GM19238 (cell line): ENCODE results near the gene ADD1.
"Not testable (repeated sequence)": the region's sequence is repeated elsewhere in the genome, so short reads cannot be mapped to it uniquely, and the experiment has no call there.

Experiments used
- DNase-seq: peaks from one replicate; pipeline ENCODE4 v3.0.0; 2011; ENCODE audit warnings: low spot score; ENCODE audit not compliant: insufficient read length

The ADD1 gene

DNA sequence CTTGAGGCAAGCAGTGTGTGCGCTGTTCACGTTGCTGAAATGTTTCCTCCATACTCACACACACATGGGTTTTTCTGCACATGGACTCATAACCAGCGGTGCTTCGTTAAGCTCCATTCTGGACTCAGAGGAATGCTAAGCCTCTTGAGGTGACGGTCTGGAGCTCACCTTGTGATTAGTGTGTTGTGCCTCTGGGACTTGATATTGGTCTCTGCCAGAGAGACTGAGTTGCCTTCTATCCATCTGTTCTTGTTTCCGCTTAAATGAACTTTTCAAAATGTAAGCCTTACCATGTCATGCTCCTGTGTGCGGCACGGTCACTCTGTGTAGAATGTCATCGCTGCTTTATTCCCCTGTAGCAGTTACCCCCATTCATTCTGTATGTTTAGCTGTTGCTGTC is 42.5 kb downstream of the ADD1 start:
- DNase-seq, result no peak

DNA sequence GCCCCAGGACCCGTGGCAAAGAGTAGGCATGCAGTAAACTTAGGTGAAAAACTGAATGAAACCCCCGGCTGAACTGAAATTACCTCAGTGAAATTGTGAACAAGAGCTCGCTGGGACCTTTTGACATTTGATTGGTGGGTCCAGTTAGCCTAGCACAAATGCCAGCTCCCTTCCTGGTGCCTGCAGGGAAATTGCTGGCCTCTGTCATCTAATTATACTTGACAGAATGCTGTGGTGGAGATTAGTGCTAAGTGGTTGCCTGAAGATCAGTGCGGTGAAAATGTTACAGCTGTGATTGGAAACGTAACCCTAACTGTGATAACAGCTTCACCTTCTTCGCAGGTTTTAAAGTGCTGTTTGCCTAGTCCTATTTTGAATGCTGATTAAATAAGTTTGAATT is 43.0 kb downstream of the ADD1 start:
- DNase-seq, result no peak

DNA sequence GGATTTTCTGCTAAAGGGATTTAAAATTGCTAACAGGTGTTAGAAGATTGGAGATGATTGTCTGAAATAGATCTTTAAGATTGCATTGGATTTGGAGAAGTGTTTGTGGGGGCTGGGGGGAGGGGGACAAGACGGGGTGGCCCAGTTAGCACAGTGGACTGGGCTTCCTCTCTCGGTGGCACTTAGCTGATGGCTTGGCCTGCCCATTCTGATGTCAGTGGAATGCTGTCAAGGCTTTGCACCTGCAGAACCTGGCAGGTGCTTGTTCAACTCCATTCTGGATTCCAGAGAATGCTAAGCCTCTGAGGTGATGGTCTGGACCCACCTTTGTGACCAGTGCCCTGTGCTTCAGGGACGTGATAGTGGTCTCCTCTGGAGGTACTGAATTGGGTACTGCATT is 43.7 kb downstream of the ADD1 start:
- DNase-seq, result no peak

DNA sequence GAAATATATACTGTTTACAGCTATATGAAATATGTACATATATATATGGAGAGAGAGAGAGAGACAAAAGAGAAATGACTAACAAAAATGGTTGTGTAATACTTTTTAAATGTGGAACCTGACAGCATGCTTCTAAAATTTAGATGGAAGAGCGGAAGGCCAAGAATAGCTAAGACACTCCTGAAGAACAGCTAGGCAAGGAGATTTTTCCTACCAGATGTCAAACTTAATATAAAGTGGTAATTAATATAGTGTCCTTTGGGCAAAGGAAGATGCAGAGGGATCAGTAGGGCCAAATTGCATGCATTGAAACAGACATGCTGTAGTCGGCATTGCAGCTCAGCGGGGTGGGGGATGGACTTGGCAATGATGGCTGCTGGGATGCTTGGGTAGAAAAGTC is 45.2 kb downstream of the ADD1 start:
- DNase-seq, result no peak

DNA sequence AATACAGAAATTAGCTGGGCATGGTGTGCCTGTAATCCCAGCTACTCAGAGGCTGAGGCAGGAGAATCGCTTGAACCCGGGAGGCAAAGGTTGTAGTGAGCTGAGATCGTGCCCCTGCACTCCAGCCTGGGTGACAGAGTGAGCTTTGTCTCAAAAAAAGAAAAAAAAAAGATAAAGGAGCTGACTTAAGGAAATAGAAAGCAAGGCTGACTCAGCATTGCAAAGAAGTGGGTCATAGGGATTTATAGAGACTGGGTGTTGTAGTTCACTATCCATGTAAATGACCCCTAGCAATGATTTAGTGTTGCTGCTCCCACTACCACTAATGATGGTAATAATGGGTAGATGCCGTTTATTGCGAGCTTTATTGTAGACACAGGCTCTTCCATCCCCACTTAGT is 47.6 kb downstream of the ADD1 start:
- no peak for DNase-seq

DNA sequence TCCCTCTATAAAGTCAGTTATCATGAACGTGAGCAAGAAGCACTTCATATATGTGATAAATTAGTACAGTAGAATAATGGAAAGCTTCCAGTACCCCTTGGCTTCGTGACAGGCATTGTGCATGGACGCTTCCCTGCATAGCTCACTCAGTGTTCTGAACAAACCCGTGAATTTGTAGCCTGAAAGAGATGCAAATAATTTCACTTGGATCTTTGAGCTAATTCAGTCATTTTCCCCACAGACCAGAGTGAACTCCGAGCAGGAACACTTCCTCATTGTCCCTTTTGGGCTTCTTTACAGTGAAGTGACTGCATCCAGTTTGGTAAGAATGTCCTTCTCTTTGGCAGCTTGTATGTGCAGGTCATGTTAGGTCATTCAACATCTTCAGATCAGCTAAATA is 50.1 kb downstream of the ADD1 start:
- no peak for DNase-seq

DNA sequence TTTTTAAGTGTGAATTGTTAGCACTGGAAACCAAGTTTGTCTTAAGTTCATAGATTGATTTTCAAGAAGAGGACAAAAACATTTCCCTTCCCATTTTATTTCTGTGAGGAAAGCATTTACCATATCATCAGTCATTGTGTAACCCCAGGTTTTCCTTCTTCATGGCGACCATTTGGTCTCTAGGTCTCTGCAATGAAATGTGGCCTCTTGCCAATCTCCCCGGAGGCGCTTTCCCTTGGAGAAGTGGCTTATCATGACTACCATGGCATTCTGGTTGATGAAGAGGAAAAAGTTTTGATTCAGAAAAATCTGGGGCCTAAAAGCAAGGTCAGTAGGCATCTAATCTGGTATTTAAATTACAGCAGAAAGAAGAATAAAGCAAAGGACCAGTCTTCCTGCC is 54.4 kb downstream of the ADD1 start:
- no peak for DNase-seq

DNA sequence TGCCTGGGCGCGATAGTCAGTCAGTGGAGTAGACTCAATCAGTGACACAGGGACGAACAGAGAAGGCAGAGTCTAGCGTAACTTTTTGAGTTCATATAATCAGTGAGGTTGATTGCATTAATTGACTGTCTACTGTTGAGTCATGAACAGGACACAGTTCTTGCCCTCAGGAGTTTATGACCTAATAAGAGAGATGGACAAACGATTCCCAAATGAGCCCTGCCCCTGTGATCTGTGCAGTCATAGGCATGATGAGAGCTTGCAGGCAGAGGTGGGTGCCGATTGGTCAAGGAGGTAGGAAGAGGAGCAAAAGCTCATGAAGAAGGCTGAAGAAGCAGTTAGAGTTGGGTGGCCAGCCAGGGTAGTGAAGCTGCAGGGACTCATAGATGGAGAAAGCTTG is 57.1 kb downstream of the ADD1 start:
- no peak for DNase-seq

DNA sequence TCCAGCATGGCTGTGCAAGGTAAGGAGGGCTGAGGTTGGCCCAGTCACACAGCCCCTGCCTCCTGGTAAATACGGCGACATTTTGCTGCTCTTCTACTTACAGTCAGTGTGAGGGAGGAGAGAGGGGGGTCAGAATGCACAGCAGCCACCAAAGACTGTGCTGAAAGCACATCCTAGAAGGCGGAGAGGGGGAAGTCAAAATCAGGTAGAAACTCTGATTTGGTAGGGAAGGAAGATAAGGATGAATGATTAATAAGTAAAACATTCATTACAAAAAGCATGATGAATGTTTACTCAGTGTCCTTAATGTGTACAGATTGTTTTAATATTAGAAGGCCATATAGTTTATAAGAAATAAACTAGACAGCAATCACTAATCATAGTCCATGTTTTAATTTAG is 57.5 kb downstream of the ADD1 start:
- DNase-seq, result no peak

DNA sequence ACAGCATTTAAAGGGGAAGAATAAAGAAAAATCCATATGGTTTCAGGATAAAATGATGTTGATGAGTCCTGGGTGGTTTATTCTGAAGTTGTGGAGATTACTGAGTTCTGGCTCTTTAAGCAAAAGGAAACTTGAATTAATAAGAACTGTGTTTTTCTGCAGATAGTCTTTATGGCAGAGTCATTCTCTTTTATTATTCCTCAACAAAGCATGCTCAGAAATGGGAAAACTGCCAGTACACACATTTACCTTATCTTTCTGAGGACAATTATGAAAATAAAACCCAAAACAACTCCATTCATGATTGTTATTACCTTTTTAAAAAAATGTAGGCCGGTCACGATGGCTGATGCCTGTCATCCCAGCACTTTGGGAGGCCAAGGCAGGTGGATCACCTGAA is 58.5 kb downstream of the ADD1 start:
- DNase-seq, result no peak

DNA sequence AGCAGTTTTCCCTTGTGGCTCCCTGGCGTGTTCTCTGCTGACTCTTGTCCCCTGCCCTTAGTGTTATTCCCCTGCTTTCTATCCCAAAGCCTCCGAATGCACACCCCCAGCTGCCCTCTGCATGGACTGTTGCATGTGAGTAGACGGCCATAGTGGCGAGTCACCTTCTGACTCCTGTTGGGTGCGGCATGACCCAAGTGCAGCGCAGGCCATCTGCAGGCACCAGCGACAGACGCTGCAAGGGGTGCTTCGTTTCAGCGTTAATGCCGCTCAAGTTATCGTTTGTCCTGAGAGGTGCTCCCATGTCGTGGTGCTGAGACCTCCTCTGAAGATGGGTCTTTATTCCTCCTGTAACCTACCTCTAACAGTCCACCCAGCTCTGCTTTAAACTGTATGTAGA is 61.9 kb downstream of the ADD1 start:
- no peak for DNase-seq

DNA sequence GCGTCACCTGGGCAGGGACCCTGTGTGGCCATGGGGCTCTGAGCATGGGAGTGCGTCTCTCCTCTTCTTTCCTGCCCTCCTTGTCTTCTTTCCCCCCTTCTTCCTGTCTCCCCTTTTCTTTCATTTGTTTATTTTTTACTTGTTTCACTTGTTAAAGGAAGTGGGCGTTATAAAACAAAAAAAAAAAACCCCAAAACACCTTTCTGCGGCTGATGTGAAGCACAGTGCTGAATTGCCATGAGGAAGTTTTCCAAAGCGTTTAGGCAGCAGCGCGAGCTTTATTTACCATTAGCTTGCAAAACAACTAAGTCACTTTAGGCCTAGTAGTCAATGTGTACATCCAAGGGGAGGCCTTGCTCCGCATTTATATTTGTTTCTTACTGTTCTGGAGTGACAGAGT is 62.6 kb downstream of the ADD1 start:
- DNase-seq, result no peak

DNA sequence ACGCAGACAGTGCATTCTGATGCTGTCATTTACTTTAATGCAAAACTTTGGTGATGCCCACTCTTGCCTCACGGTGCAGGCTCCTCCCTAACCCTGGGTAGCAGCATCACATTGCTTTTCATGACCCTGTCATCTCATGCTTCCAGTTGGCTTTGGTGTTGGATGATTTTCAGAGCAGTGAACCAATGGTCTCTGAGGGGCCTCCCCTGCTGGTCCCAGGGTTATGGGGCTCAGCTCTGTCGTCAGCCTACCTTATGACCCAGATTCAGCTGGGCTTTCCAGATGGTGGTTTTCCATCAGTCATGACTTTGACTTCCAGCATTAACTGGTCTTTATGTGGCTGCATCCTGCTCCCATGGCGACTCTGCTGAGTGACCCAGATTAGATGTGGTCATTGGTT is 63.6 kb downstream of the ADD1 start:
- DNase-seq, result no peak

DNA sequence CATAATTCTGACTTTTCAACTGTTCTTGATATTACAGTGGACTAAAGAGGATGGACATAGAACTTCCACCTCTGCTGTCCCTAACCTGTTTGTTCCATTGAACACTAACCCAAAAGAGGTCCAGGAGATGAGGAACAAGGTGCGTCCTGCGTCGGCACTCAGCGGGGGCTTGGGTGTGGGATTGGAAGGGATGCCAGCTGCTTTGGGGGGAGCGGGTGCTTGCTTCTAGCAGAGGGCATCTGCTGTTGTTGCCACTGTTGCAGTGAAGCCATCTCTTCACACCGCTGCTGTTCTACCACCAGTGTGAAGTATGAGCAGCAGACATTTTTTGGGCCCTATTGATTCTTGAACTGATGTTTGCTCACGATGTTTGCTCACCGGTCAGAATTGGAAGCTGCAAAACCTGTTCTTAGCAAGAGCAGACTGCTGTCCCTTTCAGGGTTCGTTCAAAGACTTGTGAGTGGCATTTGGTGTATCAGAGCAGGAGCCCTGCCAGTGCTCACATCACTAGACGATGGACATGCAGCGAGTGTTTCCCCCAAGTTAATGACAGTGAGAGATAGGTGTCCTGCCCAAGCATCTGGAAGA is 64.2 kb downstream of the ADD1 start:
- DNase-seq, result no peak

DNA sequence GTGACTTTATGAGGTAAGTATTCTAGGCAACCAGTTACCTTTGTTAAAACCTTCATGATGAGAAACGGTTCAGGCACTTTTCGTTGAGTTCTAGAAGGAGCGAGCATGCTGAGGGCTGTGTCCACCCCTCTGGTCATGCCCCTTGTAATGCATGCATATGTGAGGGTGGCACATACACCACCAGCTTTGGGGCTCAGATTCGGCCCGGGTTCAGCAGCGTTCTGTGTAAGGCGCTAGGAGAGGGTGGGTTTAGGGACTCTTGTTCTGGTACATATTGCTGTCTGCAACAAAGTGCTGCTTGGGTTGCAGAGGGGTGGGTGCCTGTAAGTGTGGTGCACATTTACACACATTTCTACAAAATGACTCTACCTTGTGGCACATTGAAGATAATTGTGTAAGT is 65.0 kb downstream of the ADD1 start:
- DNase-seq, result no peak

DNA sequence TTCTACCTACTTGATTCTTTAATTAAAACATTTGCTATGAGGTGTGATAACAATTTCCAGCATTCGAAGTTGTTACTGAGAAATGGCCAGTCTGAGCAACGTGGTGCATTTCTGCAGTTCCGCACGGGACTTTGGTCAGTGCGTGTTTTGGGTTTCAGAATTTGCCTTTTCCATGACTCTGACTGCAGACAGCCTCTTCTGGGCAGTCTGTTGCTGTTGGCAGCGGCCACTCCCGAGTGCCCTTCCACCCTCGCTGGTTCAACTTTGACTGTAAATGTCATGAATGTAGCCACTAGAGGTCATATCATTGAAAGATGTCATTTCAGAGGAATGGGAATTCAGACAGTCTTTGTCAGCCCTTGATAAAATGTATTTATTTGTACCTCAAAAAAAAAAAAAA is 65.9 kb downstream of the ADD1 start:
- no peak for DNase-seq

DNA sequence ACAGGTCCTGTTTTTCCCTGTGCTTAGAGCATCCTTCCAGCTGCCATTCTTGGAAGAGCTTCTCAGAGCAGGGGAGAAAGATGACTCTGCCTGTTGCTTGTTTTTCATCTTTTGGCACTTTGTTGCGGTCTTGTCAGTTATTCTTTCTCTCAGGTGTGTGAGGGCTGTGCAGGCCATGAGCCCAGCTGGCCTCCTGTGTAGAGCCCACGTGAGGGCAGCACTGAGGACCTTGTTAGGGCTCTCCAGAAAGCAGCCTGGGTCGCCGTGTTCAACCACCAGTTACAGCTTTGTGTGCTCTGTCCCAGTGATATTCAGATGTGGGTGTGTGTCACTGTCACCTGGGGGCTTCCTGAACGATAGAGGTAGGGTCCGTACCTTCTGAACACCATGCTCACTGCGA is 66.8 kb downstream of the ADD1 start:
- DNase-seq, result no peak

DNA sequence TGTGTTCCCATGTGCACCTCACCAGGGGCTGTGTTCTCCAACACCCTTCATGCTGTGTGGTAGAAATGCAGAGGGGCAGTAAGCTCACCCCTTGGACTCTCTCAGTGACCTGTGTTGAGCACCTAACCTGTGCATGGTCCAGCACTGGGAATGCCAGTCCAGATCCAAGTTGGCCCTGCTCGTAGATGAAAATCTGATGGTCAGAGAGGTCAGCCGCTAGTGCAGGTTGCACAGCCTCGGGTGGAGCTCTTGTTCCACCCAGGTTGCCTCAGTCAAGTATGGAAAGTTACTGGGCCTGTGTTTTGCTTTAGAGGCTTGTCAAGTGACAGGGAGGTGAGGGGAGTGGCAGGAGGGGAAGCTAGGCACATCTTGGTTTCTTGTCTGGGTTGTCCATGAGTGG is 68.2 kb downstream of the ADD1 start:
- DNase-seq, result no peak

DNA sequence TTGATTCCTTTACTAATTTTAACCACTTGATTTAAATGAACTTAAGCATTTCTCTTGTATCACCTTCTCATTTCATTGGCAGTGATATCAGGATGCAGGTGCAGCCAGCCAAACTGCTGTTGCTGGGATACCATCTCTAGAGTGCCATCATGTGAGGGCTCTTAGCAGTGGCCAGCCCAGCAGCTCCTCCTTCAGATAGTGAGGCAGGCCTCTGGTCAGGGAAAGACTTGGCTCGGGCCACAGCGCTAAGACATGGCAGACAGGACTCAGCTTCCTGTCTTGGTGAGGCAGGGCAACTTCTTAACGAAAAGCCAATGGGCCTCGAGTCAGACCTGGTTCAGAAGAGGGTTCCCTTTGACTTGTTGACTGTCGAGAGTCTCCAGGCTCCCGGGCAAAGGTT is 69.5 kb downstream of the ADD1 start:
- no peak for DNase-seq

DNA sequence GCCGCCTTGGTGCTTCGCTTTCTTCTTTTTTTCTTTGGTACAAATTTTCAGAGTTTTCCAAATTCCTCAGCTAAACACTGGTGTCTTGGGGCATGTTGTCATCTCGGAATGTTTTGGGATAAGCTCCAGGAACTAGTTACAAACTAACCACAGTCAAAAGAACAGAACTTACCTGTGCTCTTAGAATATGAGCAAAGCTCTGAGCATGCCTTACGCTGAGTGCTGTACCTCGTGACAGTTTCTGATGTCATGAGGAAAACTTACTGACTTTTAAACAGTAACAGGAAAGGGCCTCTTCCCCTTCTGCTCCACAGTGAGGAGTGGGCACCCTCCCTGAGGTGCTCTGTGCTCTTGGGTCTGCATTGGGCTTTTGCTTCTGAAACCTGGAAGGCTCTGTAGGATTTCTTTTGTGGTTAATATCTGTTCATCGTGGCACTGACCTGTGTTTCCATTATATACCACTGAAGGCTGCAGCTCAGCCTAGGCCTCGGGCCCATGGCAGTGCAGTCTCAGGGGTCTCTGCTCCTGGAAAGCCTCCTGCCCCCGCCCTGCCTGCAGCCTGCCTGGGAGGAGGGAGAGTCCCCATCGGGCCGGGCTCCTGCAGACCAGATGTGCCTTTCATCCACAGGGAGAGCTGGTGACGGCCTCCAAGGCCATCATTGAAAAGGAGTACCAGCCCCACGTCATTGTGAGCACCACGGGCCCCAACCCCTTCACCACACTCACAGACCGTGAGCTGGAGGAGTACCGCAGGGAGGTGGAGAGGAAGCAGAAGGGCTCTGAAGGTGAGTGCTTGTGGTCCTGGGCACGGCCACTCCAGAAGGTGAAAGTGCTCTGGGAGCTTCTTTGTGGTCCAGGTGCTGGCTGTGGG is 70.8 kb downstream of the ADD1 start:
- no peak for DNase-seq

DNA sequence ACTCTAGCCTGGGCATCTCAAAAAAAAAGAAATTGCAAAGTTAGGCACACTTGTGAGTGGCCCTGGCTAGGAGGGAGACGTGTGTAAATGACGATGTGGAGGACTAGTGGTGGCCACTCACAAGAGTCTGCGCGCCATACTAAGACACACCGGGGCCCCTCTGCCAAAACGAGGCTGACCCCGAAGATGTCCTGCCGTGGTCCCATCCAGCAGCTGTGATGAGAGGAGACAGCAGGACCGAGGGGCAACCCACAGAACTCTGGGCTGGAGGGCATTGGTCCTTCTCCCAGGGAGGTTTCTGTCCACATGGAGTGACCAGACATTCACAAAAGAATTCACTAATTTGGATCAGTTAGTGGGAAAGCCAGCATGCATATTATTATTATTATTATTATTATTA is 72.1 kb downstream of the ADD1 start:
- DNase-seq, result no peak

DNA sequence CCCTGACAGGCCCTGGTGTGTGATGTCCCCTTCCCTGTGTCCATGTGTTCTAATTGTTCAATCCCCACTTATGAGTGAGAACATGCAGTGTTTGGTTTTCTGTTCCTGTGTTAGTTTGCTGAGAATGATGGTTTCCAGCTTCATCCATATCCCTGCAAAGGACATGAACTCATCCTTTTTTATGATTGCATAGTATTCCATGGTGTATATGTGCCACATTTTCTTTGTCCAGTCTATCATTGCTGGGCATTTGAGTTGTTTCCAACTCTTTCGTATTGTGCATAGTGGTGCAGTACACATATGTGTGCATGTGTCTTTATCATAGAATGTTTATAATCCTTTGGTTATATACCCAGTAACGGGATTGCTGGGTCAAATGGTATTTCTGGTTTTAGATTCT is 73.1 kb downstream of the ADD1 start:
- DNase-seq, result not testable (repeated sequence)

DNA sequence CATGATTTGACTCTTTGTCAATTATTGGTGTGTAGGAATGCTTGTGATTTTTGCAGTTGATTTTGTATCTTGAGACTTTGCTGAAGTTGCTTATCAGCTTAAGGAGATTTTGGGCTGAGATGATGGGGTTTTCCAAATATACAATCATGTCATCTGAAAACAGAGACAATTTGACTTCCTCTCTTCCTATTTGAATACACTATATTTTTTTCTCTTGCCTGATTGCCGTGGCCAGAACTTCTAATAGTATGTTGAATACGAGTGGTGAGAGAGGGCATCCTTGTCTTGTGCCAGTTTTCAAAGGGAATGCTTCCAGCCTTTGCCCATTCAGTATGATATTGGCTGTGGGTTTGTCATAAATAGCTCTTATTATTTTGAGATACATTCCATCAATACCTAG is 74.7 kb downstream of the ADD1 start:
- not testable (repeated sequence) for DNase-seq
